Measurements from ENCODE around the gene MPRIP. TPM values are rescaled to one million over a fixed set of nuclear protein-coding genes. Genes with fewer than 3 reads are reported as not detected.

The MPRIP gene
- total RNA-seq, 1 experiment from 2014 or later: 258 TPM

DNA sequence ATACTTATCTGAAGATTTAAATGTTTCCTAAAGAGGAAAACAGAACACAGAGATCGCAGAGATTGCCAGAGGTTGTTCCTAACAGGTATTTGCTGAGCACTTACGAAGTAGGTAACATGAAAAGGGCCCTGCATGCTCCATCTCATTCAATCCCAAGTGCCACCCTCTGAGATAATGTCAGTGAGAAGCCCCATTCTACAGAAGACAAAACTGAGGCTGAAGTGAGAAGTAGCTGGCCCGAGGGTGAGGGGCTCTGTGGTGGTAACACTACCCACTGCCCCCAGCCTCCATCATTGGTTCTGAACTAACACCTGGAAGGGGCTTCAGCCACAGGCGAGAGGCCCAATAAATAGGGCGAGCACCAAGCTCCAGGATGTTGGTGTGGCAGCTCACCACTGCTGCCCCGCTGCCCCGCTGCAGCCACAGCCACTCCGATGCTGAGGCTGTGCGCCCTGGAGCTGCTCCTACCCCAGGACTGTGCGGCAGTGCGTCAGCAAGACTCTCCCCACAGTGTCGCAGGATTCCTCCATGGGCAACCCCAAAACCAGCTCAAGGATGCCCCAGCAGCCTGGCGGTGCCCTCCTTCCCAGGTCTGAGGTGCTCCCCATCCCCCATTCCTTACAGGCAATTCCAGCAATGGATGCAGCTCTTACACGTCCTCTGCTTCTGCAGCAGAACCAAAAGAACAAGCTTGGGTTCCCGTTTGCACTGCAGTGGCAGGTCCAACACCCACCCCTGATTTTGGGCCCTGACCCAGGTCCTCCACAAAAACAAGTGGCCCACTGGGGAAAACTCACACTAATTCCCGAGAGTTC, 184.4 kb downstream of the MPRIP start:
- Histone ChIP-seq H2AFZ (ENCODE audit: low read depth, low read length, poor library complexity, severe bottlenecking) (no peak overlapping the region), H3K27me3 (ENCODE audit: insufficient read depth, low read length) (no peaks in the 10 kb centered on the region), H3K36me3 (ENCODE audit: control insufficient read depth in 1 of 2, insufficient read depth in 2 of 2, low read length in 2 of 2) (peaks cover 23 to 37% of the 10 kb centered on the region in 2 experiments), H3K9ac (ENCODE audit: low read length) (no peak overlapping the region), H4K20me1 (ENCODE audit: insufficient read depth) (no peaks in the 10 kb centered on the region), H3K27ac (ENCODE audit: low read depth, low read length) (no peak overlapping the region), H3K4me2 (ENCODE audit: low read length) (no peak overlapping the region), H3K9me3 (ENCODE audit: control insufficient read depth in 1 of 2, insufficient read depth in 1 of 2, low read depth in 1 of 2, low read length in 2 of 2) (no peaks in the 10 kb centered on the region), H3K4me3 (replicated peaks in 1 of 2; ENCODE audit: low read depth in 1 of 2, low read length in 2 of 2) (no peak overlapping the region), H3K4me1 (ENCODE audit: control insufficient read depth in 1 of 2, insufficient read depth in 2 of 2, low read length in 2 of 2) (no peaks in the 10 kb centered on the region), H3K9me2 (ENCODE audit: insufficient read depth) (no peaks in the 10 kb centered on the region), H3K79me2 (ENCODE audit: insufficient read depth, low read length) (no peaks in the 10 kb centered on the region)
- ChIA-PET RAD21 (ENCODE audit: low non-redundant PET in 1 of 2, low total read pairs in 2 of 2, uncharacterized antibody in 2 of 2, unreplicated experiment in 2 of 2) (no interaction called here), POLR2A (no interaction called here), CTCF (no interaction called here)
- no peak for DNase-seq (ENCODE audit: low read depth, low spot score)
- TF ChIP-seq FOSL1 (IDR thresholded peaks at IDR 0.05; ENCODE audit: low read depth) (no peak), JUND (IDR thresholded peaks at IDR 0.05) (no peak), YY1 (IDR thresholded peaks at IDR 0.05; ENCODE audit: extremely low read depth, insufficient replicate concordance, low read depth, low read length) (no peak), POLR2AphosphoS5 (IDR thresholded peaks at IDR 0.05; ENCODE audit: low read depth, low read length) (no peak)
- TF ChIP-seq, protein P1, sequence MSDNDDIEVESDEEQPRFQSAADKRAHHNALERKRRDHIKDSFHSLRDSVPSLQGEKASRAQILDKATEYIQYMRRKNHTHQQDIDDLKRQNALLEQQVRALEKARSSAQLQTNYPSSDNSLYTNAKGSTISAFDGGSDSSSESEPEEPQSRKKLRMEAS (IDR thresholded peaks at IDR 0.05): no peak
- TF ChIP-seq, protein P2, sequence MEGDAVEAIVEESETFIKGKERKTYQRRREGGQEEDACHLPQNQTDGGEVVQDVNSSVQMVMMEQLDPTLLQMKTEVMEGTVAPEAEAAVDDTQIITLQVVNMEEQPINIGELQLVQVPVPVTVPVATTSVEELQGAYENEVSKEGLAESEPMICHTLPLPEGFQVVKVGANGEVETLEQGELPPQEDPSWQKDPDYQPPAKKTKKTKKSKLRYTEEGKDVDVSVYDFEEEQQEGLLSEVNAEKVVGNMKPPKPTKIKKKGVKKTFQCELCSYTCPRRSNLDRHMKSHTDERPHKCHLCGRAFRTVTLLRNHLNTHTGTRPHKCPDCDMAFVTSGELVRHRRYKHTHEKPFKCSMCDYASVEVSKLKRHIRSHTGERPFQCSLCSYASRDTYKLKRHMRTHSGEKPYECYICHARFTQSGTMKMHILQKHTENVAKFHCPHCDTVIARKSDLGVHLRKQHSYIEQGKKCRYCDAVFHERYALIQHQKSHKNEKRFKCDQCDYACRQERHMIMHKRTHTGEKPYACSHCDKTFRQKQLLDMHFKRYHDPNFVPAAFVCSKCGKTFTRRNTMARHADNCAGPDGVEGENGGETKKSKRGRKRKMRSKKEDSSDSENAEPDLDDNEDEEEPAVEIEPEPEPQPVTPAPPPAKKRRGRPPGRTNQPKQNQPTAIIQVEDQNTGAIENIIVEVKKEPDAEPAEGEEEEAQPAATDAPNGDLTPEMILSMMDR (IDR thresholded peaks at IDR 0.05 in 2 of 3, conservative IDR thresholded peaks at IDR 0.05 in 1 of 3; ENCODE audit: borderline replicate concordance in 1 of 3, insufficient read depth in 1 of 3, low read depth in 2 of 3, low read length in 2 of 3): no peak
- no TSS peak for BruUV-seq (replicated peaks)
- ATAC-seq: no peak
- intact Hi-C loops (cut with micrococcal nuclease): no loop called here
